Fibroblast of upper back skin (primary cell): ENCODE data around the gene RPTOR.

ENCODE experiments used
- DNase-seq: peaks from one replicate; pipeline ENCODE4 v3.0.0-alpha.2; 2013

Gene RPTOR

DNA sequence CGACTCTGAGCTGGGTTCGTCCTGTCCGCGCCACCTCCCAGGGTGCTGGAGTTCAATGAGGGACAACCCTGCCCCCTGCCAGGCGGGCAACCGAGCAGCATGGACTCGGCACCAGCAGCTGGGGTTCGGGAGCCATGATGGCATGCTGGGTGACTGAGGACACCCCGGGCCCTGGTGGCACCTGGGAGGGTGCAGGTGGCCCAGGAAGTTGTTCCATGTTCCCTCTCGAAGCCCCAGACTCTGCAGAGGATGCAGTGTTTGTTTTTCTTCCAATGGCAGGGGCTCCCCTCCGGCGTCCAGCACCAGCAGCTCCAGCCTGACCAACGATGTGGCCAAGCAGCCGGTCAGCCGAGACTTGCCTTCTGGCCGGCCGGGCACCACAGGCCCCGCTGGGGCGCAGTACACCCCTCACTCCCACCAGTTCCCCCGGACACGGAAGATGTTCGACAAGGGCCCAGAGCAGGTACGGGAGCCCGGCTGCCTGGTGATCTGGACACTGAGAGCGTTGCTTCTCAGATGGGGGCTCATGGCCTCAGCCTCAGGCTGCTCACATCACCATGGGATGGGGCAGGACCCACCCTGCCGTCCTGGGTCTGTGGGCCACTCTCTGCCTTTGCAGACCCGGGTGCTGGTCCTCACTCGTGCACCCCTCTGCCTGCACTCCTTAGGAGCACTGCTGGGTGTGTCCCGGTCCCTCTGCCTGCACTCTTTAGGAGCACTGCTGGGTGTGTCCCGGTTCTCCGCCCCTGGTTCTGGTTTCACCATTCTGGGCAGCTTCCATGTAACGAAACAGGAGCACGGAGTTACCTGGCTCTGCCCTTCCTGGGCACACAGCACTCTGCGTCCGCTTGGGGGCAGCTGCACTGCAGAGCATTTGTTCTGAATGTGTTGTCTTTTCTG is 378.8 kb downstream of the RPTOR start:
- DNase-seq: no peak

DNA sequence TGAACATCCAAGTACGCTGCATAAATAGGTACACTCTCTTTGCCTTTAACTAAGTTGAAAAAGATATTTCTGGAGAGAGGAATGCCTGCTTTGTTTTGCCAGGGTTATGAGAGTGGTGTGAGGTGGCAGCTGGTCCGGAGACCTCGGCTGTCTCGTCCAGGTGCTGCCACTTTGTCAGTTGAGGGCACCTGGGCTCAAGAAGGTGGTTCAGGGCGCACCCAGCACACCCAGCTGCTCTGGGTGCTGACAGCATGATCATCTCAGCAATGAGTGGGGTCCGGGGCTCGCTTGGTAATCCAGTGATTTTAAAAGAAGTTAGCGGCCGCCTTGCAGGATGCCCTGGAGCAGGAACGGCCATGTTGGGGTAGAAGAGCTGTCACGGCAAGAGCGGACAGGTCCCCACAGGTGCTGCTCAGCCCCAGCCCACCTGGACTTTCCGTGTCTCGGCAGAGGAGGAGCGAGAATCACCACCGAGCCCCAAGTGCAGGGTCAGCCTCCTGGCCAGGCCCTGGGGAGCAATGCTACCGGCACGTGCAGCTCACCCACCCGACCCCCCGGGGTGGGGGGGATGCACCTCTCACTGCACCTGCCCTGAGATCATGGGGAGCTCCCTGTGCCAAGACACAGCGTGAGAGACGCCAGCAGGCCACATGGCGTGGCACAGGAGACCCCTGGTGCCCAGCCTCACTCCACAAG is 379.6 kb downstream of the RPTOR start:
- no peak for DNase-seq

DNA sequence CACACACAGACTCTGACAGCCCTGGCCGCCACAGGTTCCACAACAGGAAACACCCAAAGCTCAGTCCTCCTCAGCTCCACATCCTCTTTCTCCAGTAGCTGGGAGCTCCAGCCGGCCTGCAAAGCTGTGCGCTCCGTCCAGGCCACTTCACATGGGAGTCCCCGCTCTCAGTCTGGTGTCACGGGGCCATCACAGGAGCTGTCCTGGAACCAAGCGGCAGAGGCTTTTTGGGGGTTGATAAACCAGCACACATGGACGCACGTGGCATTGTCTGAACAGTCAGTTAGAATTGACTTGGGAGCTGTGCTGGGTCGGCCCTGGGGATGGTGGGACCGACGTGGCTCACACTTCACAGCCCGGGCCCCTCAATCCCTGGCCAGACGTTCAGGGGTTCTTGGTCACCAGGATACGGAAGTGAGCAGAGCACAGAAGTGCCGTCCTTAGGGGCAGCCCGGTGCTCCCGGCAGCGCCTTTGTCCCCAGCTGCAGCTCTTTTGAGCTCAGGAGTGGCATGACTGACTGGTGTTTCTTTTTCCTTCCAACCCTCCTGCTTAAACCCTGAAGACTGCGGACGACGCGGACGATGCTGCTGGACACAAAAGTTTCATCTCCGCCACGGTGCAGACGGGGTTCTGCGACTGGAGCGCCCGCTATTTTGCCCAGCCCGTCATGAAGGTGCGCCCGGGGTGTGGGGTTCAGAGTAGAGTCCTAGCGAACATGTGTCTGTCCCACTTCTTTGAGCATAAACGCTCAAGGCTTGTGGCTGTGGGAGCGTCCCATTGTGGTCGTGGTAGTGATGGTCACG is 380.4 kb downstream of the RPTOR start:
- DNase-seq: no peak

DNA sequence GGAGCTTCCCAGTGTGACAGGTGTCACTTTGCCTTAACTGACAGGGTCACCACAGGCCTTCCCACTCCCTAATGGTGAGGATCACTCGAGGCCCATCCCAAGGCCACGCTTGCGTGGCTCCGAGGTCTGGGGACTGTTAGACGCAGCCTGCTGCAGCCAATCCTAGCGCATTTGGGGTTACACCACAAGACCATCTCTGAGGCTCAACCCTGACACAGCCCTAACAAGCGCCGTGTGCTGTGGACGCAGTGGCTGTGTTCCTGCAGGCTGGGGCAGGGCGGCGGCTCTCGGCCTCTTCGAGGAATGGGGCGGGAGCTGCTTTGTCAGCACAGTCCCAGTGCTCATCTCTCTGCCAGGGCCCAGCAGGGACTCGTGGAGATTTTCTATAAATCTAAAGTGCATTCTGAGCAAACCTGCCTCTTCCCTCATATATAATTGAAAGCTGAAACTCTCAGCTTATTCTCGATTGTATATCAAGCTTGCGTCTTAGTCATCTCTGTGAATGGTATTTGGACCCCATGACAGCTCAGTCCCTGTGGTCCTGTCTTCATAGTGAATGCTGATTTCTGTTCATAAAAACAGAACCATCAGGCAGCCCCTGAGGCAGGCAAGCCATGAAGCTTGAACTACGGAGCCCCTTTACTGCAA is 381.2 kb downstream of the RPTOR start:
- DNase-seq: no peak

DNA sequence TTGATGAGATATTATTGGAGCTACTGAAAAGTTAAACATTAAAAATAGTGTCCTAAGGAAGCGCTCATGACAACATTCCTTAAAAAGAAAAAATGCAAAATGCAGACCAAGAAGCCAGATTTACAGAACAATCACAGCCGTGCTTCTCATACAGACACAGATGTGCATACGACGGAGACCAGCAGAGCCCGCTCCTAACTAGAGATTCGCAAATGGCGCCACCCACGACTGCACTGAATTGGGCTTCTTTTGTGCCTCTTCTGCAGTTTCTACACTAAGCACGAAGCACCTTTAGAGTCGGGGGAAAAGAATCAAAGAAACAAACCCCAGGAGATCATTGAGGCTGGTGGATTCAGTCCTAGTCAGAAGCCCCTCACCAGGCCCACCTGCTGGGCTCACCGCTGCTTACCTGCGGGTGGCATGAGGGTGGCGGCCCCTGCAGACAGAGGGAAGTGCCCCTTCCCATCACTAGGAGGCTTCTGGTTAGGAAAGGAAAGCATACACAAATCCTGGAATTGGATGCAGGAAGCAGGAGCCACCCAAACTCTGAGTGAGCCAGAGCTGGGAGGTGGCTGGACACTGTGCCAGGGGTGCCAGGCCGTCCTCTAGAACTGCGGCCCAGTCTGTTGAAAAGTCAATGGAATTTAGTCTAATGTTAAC is 382.1 kb downstream of the RPTOR start:
- DNase-seq: no peak

DNA sequence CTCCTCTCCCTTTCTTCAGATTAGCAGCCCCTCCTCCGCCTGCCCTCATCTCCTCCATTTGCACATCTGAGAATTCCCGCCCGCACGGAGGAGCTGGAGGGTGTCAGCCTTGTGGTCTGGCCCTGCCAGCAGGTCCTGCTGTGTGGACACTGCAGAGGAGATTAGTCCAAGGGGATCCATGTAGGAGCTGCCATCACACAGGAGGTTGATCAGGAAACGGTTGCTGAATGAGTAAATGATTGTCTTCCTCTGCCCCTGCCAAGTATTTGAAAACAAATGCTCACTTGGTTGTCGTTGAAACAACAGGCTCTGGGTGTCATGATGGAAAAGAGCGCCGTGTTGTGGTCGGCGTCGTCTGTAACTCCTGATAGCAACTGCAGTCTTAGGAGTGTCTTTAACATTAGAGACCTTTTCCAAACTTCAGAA is 383.2 kb downstream of the RPTOR start:
- DNase-seq: no peak

DNA sequence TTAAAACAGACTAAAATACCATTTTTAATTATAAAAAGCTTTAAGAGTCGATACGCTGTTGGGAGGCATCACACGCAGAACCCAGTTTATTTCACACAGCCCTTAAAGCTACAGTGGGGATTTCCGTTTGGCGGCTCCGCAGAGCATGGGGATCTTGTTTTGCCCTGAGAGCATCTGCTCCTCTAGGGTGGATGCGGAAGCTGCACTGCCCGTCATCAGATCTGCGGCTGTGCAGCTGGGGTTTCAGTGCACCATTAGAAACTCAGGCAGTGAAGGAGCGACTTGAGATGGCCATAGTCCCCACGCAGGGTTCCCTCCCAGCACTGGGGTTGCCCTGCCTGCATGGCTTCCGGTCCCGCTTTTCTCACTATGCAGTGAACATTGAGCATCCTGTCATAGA is 384.8 kb downstream of the RPTOR start:
- DNase-seq: no peak

DNA sequence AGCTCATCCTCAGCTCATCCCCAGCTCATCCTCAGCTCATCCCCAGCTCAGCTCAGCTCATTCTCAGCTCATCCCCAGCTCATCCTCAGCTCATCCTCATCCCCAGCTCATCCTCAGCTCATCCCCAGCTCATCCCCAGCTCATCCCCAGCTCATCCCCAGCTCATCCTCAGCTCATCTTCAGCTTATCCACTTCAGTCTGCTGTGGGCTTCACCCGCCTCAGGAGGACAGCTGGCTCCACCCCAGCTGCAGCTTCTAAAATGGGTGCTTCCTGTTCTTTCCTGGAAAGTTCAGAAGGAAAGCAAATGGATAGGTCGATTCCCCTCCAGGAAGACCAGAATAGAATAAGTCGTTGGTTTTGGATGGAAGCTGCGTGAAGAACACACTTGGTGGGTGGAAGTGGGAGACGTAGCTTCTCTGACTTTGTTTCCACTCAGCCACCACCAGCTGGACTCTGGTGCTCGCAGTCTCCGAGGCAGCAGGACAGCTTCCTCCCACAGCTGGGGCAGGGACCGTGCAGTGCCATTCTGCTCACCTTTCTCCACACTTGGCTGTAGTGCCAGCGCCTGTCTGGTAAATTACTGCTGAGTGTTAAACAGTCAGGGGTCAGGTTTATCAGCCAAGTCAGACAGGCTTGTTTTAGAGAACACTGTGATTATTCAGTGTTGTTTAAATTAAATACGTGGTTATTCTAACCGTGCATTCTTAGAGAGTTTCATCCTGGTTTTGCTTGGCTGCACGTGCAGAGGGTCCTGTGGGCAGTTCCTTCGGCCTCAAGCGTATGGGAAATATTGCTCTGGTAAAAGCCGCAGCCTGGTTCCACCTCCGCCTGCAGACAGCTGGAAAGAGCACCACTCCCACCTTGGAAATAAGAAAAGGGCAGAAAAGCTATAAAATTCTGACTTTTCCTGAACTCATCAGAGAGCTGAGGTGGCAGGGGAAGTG is 386.0 kb downstream of the RPTOR start:
- DNase-seq: no peak

DNA sequence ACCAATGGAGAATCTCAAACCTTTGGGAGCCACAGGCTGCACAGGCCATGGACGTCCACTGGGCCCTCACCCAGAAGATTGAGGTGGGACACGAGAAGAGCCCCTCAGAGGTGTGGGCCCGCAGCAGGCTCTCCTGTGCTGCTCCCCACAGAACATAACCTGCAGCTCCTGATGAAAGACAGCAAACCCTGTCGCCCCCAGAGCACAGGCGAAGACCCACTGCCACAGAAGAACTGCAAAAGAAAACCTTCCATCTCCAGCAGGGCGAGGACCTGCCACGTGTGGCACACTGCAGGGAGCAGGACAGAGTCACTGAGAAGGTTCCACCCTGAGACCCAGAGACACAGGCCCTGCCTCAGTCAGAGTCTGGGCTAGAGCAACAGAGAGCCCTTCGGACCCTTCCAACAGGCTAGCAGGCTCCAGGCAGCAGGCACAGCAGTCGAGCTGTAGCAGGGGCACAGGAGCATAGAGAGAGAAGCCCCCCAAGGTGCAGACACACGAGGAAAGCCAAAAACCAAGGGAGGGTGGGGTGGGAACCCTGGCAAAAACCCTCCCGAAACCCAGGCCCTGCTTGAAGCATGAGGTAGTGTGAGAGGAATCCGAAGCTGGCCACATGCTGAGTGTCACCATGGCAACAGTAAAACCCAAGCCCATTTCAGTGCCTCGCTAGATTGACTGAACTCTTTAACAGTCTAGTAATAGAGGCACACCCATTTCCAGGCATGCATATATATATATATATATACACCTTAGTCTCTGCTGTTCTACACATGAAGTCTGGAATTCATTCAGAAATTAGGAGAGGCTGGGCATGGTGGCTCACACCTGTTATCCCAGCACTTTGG is 387.0 kb downstream of the RPTOR start:
- DNase-seq: peak; percentile 91

DNA sequence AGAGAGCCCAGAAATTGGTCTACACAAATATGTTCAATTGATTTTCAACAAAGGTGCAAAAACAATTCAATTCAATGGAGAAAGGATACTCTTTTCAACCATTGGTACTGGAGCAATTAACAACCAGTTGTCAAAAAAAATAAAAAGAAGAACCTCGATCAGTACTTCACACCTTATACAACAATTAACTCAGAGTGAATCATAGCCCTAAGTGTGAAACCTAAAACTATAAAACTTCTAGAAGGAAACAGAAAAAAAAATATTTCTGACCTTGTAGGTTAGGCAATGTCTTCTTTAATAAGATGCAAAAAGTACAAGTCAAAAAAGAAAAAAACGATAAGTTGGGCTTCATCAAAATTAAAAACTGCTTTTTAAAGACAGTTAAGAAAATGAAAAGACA is 390.9 kb downstream of the RPTOR start:
- no peak for DNase-seq

DNA sequence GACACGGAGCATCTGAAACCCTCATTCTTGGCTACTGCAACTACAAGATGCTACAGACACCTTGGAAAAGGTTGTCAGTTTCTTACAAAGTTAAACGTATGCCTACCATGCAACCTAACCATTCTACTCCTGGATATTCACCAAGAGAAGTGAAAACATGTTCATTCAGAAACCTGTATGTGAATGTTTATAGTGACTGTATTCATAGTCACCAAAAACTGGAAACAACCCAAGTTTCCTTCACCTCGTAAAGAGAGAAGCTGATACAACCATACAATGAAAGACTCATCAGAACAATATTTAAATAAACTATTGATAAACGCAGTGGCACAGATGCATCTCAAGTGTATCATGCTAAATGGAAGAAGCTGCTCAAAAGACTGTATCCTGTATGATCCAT is 391.6 kb downstream of the RPTOR start:
- DNase-seq: no peak

DNA sequence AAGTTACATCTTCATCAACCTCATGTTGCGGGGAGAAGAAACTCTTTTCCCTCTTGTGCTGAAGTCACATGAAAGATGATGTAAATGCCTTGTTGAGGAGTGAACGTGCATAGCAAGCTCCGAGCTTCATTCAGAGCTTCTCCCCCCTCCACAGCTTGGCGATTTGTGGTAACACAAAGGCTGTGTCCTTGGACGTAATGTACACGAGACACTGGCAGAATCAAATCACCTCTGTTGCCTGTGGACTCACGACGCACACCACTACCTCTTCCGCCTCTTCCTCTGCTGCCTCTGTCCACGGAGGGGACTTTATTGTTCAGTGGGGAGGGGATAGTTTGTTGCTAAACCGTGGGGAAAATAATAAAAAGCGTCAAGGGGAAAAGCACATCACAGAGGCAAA is 392.1 kb downstream of the RPTOR start:
- no peak for DNase-seq

DNA sequence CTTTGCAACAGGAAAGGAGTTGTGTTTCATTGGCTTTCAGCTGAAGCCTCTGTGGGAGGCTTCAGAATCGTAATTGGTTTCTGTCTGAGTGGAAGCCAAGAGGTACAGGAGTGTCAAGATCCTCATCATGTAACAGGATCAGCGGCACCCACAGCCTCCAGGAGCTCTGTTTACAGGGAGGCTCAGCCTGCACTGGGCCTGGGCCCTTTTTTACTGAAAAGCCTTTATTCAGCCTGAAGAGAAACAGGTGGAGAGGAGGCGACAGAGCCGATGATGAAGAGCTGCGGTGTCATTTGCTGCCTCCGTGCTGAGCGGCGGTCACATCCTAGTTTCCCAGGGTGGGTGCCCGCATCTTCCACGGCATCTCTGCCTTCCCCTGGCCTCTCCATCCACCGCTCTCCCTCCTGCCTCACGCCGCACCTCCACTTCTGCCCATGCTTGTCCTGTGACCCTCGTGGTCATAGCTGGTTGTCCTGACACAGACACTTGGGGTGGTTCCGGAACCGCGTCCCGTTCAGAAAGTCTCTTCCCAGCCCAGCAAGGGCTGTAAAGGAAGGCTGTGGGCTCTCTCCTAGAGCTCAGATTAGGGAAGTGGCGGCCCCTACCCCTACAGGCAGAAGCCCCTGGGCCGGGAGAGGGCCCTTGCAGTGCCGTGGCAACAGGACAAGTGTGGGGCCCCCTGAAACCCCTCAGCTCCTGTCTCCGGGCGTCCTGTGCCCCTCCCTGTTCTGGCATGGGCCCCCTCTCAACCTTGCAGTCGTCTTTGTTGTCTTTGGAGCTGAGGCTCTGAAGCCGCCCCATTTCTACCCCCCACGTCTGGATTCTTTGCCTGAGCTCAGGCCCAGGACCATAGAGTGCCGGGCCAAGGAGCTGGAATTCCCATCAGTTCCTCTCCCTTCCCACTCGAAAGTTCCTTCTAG is 393.1 kb downstream of the RPTOR start:
- DNase-seq: no peak

DNA sequence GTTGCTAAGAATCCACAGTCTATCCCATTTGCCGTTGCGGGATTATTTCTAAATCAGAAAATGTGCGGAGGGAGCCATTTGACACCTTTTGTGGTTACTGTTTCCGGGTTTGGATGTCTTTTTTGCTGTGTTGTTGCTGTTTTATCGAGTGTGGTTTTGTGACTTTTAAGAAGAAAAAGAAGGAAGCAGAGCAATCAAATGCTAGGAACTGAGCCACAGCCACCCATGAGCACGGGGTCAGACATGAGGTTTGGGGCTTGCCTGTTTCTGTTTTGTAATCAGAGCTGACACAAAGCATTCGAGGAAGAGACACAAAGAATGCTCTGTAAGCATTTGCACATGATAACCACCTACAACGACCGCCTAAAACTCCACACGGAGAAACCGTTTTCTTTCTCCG is 393.9 kb downstream of the RPTOR start:
- no peak for DNase-seq

DNA sequence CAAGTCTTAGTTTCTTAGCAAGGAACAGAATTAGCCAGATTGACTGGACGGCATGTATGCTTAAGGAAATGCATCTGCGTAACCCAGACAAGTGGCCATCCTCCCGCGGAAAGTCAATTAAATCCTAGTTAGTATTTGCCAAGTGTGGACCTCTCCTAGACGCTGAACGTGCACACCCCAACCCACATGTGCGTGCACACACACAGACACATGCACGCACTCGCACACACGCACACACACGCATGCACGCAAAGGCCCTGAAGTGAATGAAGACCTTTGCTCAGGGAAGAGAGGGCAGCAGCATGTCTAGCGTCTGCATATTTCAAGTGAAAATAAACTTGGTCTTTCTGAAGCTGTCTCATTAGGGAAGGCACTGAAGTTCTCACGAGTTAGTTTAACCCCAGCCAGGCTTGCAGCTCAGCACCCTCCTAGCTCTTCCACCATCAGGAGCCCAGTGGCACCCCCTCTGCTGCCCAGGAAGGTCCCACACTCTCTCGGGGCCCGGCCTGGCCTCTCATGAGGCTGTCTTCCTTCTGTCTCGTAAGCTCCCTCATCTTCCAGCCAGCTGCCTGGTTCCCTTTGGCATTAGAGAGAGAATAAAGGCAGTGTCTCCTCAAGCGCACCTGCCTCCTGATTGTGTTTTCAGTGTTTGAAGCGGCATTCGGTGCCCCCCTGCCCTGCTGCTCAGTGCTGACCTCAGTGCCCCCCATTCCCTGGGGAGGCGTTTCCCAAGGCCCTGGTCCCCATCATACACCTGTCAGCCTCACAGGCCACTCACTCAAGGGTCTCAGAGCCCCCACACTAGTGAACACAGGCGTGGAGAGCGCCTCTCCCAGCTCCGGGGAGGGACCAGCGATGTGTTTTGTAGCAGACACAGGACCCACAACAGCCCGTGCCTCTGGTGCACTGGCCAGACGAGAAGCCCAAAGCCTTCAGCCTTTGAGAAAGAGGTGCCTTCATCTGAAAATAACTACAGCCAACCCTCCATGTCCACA is 394.8 kb downstream of the RPTOR start:
- DNase-seq: no peak

DNA sequence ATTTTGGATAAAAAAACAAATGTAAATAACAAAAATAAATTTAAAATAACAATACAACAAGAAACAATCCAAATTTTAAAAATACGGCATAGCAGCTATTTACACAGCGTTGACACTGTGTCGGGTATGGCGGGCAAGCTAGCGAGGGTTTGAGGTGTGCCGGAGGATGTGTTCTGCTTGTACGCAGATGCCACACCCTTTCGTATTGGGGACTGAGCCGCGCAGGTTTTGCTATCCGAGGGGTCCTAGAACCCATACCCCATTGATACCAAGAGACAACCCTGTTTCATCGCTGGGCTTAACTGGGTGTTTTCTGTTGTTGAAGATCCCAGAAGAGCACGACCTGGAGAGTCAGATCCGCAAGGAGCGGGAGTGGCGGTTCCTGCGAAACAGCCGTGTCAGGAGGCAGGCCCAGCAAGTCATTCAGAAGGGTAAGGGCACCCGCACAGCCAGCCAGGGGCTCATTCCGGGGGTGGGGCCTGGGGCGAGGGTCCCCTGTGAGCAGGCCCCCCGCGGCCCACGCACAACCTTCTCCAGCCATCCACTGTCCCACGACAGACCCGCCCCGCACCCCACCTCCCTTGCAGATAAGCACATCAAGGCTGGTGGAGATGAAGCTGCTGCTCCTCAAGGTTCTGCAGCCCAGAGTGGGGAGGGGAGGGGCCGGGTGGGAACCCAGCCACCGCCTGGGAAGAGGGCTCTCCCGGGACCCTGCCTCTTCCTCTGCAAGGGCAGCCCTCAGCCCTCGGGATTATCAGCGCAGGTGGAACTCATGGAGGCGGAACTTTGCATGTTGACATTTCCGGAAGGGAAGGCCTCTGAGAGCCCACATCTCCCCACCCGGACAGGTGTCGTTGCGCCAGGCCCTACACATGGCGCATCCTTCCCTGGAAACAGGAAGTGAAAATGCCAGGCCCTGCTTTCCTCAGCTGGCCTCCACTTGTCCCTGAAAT is 395.8 kb downstream of the RPTOR start:
- DNase-seq: no peak

DNA sequence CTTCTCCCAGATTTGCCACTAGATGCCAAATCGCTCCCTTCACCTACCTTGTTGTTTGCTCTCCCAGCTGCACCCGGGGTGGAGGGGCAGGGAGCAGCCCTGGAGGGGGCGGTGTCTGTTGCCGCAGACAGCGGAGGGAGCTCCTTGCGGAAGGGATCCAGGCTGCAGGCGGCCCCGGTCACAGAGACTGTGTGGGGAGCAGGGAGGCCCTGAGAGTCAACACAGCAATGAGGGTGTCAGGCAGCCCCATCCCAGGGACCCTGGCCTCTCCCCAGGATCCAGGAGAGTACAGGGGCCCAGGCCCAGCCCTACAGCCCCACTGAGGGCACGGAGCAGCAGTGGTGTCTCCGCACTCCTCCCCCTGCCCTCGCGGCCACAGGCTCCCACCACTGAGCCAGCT is 396.5 kb downstream of the RPTOR start:
- DNase-seq: no peak
